OCI-LY1 (cell line): ENCODE results near the gene KLHL29.

Experiments used
- CTCF ChIP-seq: fragments of 200-600 bp; sonication (generic), shearing (Covaris generic); IDR thresholded peaks from 2 replicates; pipeline ENCODE4 v1.5.1; 2017; ENCODE audit warnings: mild to moderate bottlenecking, antibody characterized with exemption, low read length, moderate library complexity, mixed read lengths
- EZH2 ChIP-seq: fragments of 200-600 bp; sonication (generic), shearing (Covaris generic); IDR thresholded peaks from 2 replicates; pipeline ENCODE4 v1.8.0; 2017; ENCODE audit warnings: borderline replicate concordance, mixed run types, mild to moderate bottlenecking, antibody characterized with exemption, low read length, moderate library complexity, mixed read lengths

GRCh38 chr2:23500836-23501235 lies 115.9 kb downstream of the KLHL29 start:
- no peak for TF ChIP-seq CTCF
- TF ChIP-seq EZH2 = no peak
